Measurements from ENCODE around the gene CDH12. TPM values are rescaled to one million over a fixed set of nuclear protein-coding genes. Genes with fewer than 3 reads are reported as not detected.

CDH12 gene
- total and polyA plus RNA-seq, 4 donors, result 0.02 to 0.33 (median 0.17) TPM; not detected in 1

GRCh38 chr5:22557251-22557650, 295.9 kb downstream of the CDH12 start:
- H3K36me3 ChIP-seq (ENCODE audit: control insufficient read depth in 4 of 4, insufficient read depth in 3 of 4, low read depth in 1 of 4, low read length in 3 of 4), result no peaks in the 10 kb centered on the region
- TF ChIP-seq YY1 (IDR thresholded peaks at IDR 0.05) (no peak), JUND (IDR thresholded peaks at IDR 0.05) (no peak), RAD21 (IDR thresholded peaks at IDR 0.05) (no peak), MAX (IDR thresholded peaks at IDR 0.05) (no peak), FOXA1 (IDR thresholded peaks at IDR 0.05) (no peak), ZBTB33 (IDR thresholded peaks at IDR 0.05) (no peak), FOXA2 (IDR thresholded peaks at IDR 0.05) (no peak), REST (IDR thresholded peaks at IDR 0.05) (no peak), SP1 (IDR thresholded peaks at IDR 0.05) (no peak), GABPA (IDR thresholded peaks at IDR 0.05 in 1 of 2, conservative IDR thresholded peaks at IDR 0.05 in 1 of 2) (no peak), RXRA (IDR thresholded peaks at IDR 0.05) (no peak), CTCF (IDR thresholded peaks at IDR 0.05; ENCODE audit: low read depth, low read length, missing input control) (no peak)
- no peaks in the 10 kb centered on the region for H3K9me3 ChIP-seq (ENCODE audit: control insufficient read depth in 4 of 4, low read length in 3 of 4)
- no peaks in the 10 kb centered on the region for H3K4me1 ChIP-seq (ENCODE audit: control insufficient read depth in 4 of 4, insufficient read depth in 4 of 4, low read length in 3 of 4)
- no peak overlapping the region for H3K9ac ChIP-seq (ENCODE audit: low read depth in 1 of 2, low read length in 2 of 2)
- no peak for DNase-seq (ENCODE audit: low spot score)
- no peak overlapping the region for H3K4me3 ChIP-seq (ENCODE audit: low read depth in 1 of 3, low read length in 3 of 3)
- H3K27ac ChIP-seq (ENCODE audit: low read depth in 1 of 2, low read length in 2 of 2), result no peak overlapping the region
- no peaks in the 10 kb centered on the region for H3K27me3 ChIP-seq (ENCODE audit: control insufficient read depth in 4 of 4, insufficient read depth in 4 of 4, low read length in 3 of 4)
- WGBS, result 76% methylated on average over 6 of the region's 6 CpGs

GRCh38 chr5:22554475-22554874, 298.7 kb downstream of the CDH12 start:
- no peaks in the 10 kb centered on the region for H3K4me1 ChIP-seq (ENCODE audit: control insufficient read depth in 4 of 4, insufficient read depth in 4 of 4, low read length in 3 of 4)
- no peaks in the 10 kb centered on the region for H3K36me3 ChIP-seq (ENCODE audit: control insufficient read depth in 4 of 4, insufficient read depth in 3 of 4, low read depth in 1 of 4, low read length in 3 of 4)
- no peak overlapping the region for H3K27ac ChIP-seq (ENCODE audit: low read depth in 1 of 2, low read length in 2 of 2)
- H3K9me3 ChIP-seq (ENCODE audit: control insufficient read depth in 4 of 4, low read length in 3 of 4), result no peaks in the 10 kb centered on the region
- TF ChIP-seq NR2F2 (IDR thresholded peaks at IDR 0.05) (no peak), FOXA2 (IDR thresholded peaks at IDR 0.05) (no peak), EGR1 (IDR thresholded peaks at IDR 0.05; ENCODE audit: low read depth in 2 of 2) (no peak), JUND (IDR thresholded peaks at IDR 0.05) (no peak), ZBTB33 (IDR thresholded peaks at IDR 0.05) (no peak), RXRA (IDR thresholded peaks at IDR 0.05) (no peak)
- H3K27me3 ChIP-seq (ENCODE audit: control insufficient read depth in 4 of 4, insufficient read depth in 4 of 4, low read length in 3 of 4), result no peaks in the 10 kb centered on the region
- H3K4me3 ChIP-seq (ENCODE audit: low read depth in 1 of 3, low read length in 3 of 3), result no peak overlapping the region
- no peak overlapping the region for H3K9ac ChIP-seq (ENCODE audit: low read depth in 1 of 2, low read length in 2 of 2)
- no peak for DNase-seq (ENCODE audit: low spot score)
